Upper lobe of right lung (tissue), 1 donor: ENCODE measurements around the gene ZMYM1. TPM values are rescaled to one million over a fixed set of nuclear protein-coding genes. Genes with fewer than 3 reads are reported as not detected.
A peak's percentile ranks its signal among the peaks of the same experiment; 100 is the strongest.
"Not testable (repeated sequence)": the region's sequence is repeated elsewhere in the genome, so short reads cannot be mapped to it uniquely, and the experiment has no call there.

Experiments
- ATAC-seq: fragments of 200-7000 bp; cut with Tn5 transposase; one replicate; pipeline ENCODE4 v1.9.1; 2020; ENCODE audit warnings: mild to moderate bottlenecking, moderate library complexity
- DNase-seq: peaks from one replicate; pipeline ENCODE4 v3.0.0-alpha.2; 2020
- H3K27ac ChIP-seq: fragments of 200-600 bp; one replicate; pipeline ENCODE4 v1.8.0; 2022
- H3K27me3 ChIP-seq: fragments of 200-600 bp; one replicate; pipeline ENCODE4 v1.8.0; 2022; ENCODE audit warnings: mild to moderate bottlenecking
- H3K36me3 ChIP-seq: fragments of 200-600 bp; one replicate; pipeline ENCODE4 v1.8.0; 2022
- H3K4me1 ChIP-seq: fragments of 200-600 bp; one replicate; pipeline ENCODE4 v1.8.0; 2022
- H3K4me3 ChIP-seq: fragments of 200-600 bp; one replicate; pipeline ENCODE4 v1.8.0; 2022; ENCODE audit warnings: mild to moderate bottlenecking
- H3K9me3 ChIP-seq: fragments of 200-600 bp; one replicate; pipeline ENCODE4 v1.8.0; 2022
- CTCF ChIP-seq: fragments of 200-600 bp; IDR thresholded peaks from one replicate; pipeline ENCODE4 v1.8.0; 2022; ENCODE audit warnings: antibody characterized with exemption
- intact Hi-C: fragments of 100-400 bp; cut with DNase I; formaldehyde crosslinking; loops from one replicate; pipeline ENCODE4 v1.11.0; 2022
- total RNA-seq: library from RNA; stranded (reverse); fragmentation: NEBNext Ultra II Directional; extraction: Animal tissue kit (Norgen Biotek cat#: 25700); gene quantifications from one replicate; pipeline ENCODE4 v1.2.1, GENCODE V29; 2021
- donor health status: DM: no; HTN: yes; CAD: no; lungs with severe emphysema.

The ZMYM1 gene
- total RNA-seq, 1 donor from 2014 or later, result 20.1 TPM

GRCh38 chr1:35120458-35121133 is 41.4 kb downstream of the ZMYM1 start:
- Histone ChIP-seq H3K9me3 (no peaks in the 10 kb centered on the region), H3K27me3 (no peaks in the 10 kb centered on the region), H3K4me3 (peak overlapping the region; percentile 42), H3K27ac (no peak overlapping the region), H3K36me3 (no peaks in the 10 kb centered on the region), H3K4me1 (peaks cover 4% of the 10 kb centered on the region)
- peak; percentile 65 for ATAC-seq
- TF ChIP-seq CTCF, result no peak
- no peak for DNase-seq
- intact Hi-C loops, result no loop called here

GRCh38 chr1:35122311-35122710 is 43.1 kb downstream of the ZMYM1 start:
- no peaks in the 10 kb centered on the region for H3K36me3 ChIP-seq
- H3K4me1 ChIP-seq, result peaks cover 4% of the 10 kb centered on the region
- no peak for TF ChIP-seq CTCF
- no peaks in the 10 kb centered on the region for H3K27me3 ChIP-seq
- no peak for ATAC-seq
- H3K27ac ChIP-seq, result no peak overlapping the region
- no peak overlapping the region for H3K4me3 ChIP-seq
- no peak for DNase-seq
- intact Hi-C loops, result no loop called here
- no peaks in the 10 kb centered on the region for H3K9me3 ChIP-seq

- intact Hi-C loops, result no loop called here
- Histone ChIP-seq H3K27ac (no peak overlapping the region), H3K27me3 (no peaks in the 10 kb centered on the region), H3K4me1 (no peaks in the 10 kb centered on the region), H3K36me3 (no peaks in the 10 kb centered on the region), H3K4me3 (no peak overlapping the region), H3K9me3 (no peaks in the 10 kb centered on the region)
- TF ChIP-seq CTCF, result no peak
- no peak for ATAC-seq
- DNase-seq, result no peak
These were observed 47.4 kb downstream of the ZMYM1 start for GRCh38 chr1:35126546-35126945.

- intact Hi-C loops, result no loop called here
- Histone ChIP-seq H3K36me3 (no peaks in the 10 kb centered on the region), H3K9me3 (no peaks in the 10 kb centered on the region), H3K27ac (no peak overlapping the region), H3K4me3 (no peak overlapping the region), H3K4me1 (no peaks in the 10 kb centered on the region), H3K27me3 (no peaks in the 10 kb centered on the region)
- no peak for DNase-seq
- ATAC-seq, result no peak
- TF ChIP-seq CTCF, result no peak
These were observed 49.9 kb downstream of the ZMYM1 start for GRCh38 chr1:35129080-35129479.

GRCh38 chr1:35136780-35137179 is 57.6 kb downstream of the ZMYM1 start:
- TF ChIP-seq CTCF, result no peak
- ATAC-seq, result no peak

GRCh38 chr1:35137590-35137989 is 58.4 kb downstream of the ZMYM1 start:
- H3K4me3 ChIP-seq, H3K4me1 ChIP-seq, H3K27me3 ChIP-seq, H3K9me3 ChIP-seq, ATAC-seq, H3K27ac ChIP-seq, DNase-seq, intact Hi-C loops, H3K36me3 ChIP-seq: not testable (repeated sequence)

More at GRCh38 chr1:35136780-35137179, 57.6 kb downstream of the ZMYM1 start:
- no peak for DNase-seq
- Histone ChIP-seq H3K4me3 (no peak overlapping the region), H3K4me1 (no peaks in the 10 kb centered on the region), H3K9me3 (no peaks in the 10 kb centered on the region), H3K27me3 (no peaks in the 10 kb centered on the region), H3K36me3 (no peaks in the 10 kb centered on the region), H3K27ac (no peak overlapping the region)
- intact Hi-C loops, result no loop called here

- ATAC-seq, H3K36me3 ChIP-seq, intact Hi-C loops, H3K9me3 ChIP-seq, H3K27me3 ChIP-seq, H3K4me1 ChIP-seq, H3K27ac ChIP-seq, H3K4me3 ChIP-seq, DNase-seq: not testable (repeated sequence)
These were observed 63.1 kb downstream of the ZMYM1 start for GRCh38 chr1:35142294-35142693.

- DNase-seq, intact Hi-C loops: not testable (repeated sequence)
These were observed 63.5 kb downstream of the ZMYM1 start for GRCh38 chr1:35142728-35143127.

More at GRCh38 chr1:35142728-35143127, 63.5 kb downstream of the ZMYM1 start:
- not testable (repeated sequence) for H3K9me3 ChIP-seq, ATAC-seq, H3K27ac ChIP-seq, H3K27me3 ChIP-seq, H3K4me3 ChIP-seq, H3K4me1 ChIP-seq, H3K36me3 ChIP-seq
